Endothelial cell of hepatic sinusoid (primary cell): ENCODE results near the gene NT5C3A.
"Not testable (repeated sequence)": the region's sequence is repeated elsewhere in the genome, so short reads cannot be mapped to it uniquely, and the experiment has no call there.

Experiments
- in situ Hi-C: cut with HindIII; loops from 2 replicates; pipeline ENCODE4 v1.10.0; 2017; ENCODE audit warnings: low sequenced_read_pairs

The NT5C3A gene

DNA sequence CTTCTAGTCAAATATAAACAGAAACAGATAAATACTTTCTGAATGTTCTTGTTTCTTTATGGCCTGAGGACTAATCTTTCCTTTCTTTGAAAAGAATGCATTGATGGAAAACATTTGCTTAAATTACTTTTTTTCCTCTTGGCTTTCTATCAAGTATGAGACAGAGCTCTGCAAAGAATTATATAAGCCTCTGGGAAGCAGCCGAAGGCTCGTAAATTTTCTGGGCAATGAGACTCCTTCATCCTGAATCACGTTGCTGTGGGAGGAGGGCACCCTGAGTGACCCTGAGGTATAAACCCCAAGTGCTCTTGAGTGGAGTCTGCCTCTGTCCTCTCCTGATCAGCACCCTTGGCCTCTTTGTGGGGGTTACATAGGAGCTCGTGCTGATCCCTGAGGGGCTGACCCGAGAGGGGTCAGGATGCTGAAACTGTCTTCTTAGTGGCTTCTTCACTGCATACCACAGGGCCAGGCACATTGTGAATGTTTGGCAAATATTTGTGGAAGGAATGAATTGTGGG lies 71.4 kb downstream of the NT5C3A start:
- in situ Hi-C loops: not testable (repeated sequence)

DNA sequence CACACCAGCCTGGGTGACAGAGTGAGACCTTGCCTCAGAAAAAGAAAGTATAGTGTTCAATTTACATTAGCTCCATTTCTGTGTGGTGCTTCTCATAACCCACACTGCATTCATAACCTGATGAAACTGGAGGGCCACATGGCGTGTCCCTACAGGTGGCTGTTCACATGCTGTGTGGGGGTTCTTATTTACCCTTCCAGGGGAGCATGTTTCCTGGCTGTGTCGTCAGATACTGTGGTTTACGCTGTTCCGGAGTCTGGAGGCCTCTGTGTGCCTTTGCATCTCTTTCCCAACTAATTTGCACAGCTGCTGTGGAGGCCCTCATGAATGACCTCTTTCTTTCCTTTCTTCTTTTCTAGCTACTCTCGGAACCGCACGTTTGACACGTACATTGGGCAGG lies 74.4 kb downstream of the NT5C3A start:
- in situ Hi-C loops: not testable (repeated sequence)

DNA sequence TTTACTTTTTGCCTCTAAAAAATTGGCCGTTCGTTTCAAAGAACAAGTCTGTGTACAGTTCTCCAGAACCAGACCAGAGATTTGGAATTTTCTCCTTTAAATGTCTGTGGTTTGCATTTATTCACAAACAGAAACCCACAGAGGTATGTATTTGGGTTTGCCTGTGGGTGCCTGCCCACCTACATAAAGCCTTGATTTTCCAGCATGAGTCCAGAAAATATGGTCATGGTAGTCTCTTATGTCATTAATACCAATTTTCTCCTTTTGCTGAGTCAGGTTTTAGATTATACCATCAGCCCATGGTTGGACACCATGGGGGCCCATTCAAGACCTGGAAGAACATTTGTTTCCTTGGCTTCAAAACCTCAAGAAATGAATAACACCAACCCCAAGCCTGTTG lies 82.7 kb downstream of the NT5C3A start:
- in situ Hi-C loops: not testable (repeated sequence)

DNA sequence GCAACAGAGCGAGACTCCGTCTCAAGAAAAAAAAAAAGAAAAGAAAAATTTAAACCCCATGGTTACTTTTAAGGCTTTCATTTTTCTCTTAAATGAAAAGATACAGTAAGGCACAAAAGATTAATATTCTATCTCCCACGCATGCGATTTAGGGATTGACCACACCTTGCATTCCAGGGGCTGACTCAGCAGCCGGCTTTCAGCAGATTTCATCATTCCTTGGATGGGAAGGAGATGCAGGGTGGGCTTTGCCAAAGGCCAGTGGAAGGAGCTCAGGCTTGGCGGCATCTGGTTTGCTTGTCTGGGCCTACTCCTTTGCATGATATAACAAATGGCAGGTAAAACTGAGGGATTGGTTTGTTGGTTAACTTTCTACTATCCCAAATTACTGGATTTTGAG lies 83.3 kb downstream of the NT5C3A start:
- in situ Hi-C loops: not testable (repeated sequence)

DNA sequence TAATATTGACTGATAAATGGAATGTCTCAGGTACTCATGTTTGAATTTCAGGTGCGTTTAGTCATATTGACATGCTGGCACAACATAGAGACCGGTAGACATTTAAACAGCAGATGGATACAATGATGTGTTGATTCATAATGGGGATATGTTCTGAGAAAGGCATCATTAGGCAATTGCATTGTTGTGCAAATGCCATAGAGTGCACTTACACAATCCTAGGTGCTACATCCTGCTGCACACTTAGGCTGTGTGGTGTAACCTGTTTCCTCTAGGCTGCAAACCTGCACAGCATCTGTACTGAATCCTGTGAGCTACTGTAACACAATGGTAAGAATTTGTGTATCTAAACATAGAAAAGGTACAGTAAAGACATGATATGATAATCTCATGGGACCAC lies 85.4 kb downstream of the NT5C3A start:
- in situ Hi-C loops: not testable (repeated sequence)

DNA sequence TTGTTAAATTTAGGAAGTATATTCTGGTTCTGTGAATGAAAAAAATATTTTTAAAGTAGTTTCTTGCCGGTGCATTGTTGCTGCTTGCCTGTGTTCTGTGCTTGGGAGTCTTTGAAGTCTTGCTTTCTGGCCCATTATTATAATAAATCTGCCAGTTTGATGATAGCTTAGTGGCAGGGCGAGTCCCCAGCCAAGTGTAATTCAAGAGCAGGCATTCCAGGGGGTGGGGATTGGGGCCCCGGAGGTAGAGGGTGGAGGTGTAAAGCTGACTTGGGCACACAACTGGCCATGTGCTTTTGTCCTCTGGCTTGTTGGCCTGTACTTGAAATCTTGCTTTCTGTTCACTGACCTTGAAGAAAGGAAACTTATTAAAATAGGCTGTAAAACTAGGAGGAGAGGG lies 90.6 kb downstream of the NT5C3A start:
- in situ Hi-C loops: not testable (repeated sequence)

DNA sequence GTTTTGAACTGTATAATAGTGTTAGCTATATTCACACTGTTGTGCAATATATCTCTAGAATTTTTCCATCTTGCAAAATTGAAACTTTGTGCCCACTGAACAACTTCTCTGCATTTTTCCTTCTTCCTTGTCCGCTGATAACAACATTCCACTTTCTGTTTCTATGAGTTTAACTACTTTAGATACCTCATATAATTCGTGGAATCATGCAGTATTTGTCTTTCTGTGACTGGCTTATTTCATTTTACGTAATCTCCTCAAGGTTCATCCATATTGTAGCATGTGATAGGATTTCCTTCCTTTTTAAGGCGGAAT lies 95.4 kb downstream of the NT5C3A start:
- in situ Hi-C loops: not testable (repeated sequence)

DNA sequence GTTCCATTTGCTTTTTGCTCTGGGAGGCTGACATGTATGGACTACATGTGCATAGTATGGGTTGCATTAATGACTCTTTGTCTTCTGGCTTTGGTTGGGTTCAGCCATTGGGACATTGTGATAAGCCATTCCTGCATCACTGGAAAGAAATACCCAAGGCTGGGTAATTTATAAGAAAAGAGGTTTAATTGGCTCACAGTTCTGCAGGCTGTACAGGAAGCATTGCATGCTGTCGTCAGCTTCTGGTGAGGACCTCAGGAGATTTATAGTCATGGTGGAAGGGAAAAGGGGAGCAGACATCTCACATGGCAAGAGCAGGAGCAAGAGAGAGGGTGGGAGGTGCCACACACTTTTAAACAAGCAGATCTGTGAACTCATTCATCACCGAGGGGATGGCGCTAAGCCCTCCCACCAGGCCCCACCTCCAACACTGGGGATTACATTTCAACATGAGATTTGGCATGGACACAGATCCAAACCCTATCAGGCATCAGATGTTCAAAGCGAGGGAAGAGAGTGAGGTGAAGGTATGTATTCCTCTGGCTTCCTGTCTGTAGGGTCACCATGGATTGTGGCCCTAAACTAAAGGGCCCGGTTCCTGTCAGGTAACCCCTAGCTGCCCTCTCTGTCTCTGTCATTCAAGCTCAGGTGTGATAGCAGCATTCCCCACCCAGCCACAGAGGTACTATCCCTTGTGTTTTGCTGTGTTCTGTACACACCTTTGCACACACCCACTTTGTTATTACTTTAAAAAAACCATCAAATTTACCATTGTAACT lies 95.9 kb downstream of the NT5C3A start:
- in situ Hi-C loops: not testable (repeated sequence)

DNA sequence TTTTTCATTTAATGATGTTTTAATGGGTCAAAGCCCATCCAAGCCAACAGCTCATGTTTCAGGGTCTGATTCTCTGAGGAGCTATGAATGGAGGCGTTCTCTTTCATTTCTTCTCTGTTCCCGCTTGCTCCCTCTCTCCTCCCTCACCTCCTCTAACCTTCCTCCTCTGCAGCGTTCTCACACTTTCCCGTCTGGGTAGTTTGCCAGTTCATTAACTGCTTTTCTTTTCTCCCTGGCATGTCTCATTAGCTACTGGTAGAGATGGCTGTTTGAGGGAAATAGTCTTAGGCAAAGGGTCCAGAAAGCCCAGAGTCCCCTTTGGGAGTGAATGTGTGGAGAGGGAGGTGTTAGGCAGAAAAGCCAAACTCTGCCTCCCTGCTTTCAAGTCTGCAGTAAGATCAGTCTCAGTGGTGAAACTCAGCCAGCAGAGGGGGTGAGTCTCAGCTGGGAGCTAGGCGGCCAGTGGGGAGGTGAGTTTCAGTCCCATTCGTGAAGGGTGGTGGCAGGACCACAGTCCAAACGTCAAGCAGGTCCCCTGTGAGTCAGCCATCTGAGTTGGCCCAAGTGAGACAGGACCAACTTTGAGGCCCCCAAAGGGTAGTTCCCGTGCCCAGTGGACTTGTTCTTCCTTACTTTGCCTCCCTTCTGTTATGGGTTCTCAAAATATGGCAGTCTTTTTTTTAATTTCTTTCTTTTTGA lies 98.0 kb downstream of the NT5C3A start:
- in situ Hi-C loops: not testable (repeated sequence)
